GM18870 (cell line): Measurements from ENCODE around the gene CTAGE4.
"Not testable (repeated sequence)": the region's sequence is repeated elsewhere in the genome, so short reads cannot be mapped to it uniquely, and the experiment has no call there.

Source experiments
- ATAC-seq: cut with Tn5 transposase; IDR thresholded peaks from one replicate; pipeline ENCODE4 v1.9.1; 2021; ENCODE audit warnings: moderate library complexity; ENCODE audit not compliant: unreplicated experiment

The CTAGE4 gene

GRCh38 chr7:144183166-144183565, at the start of gene CTAGE4:
Gene CTAGE4 (plus strand): TSS chr7:144183466. CDS start chr7:144183504, 38 bp downstream.
- not testable (repeated sequence) for ATAC-seq

DNA sequence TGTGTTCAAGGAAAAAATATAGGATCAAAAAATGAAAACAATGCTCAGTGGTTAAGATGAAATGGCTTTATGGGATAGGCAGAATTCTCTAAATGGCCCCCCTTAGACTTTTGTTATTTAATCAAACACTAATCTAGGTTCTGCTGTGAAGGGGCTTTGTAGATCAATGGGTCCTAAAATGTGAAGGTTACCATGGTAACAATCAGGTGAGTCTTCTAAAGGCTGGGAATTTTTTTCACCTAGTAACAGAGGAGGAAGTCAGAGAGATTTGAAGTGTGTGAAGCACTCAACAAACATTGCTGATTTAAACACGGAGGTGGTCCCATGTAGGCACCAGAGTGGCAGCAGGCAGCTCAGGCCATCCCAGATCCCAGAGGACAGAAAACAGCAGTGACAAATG, 49.1 kb upstream of the CTAGE4 start:
- ATAC-seq, result no peak

GRCh38 chr7:144137501-144137900, 45.8 kb upstream of the CTAGE4 start:
- ATAC-seq, result no peak

DNA sequence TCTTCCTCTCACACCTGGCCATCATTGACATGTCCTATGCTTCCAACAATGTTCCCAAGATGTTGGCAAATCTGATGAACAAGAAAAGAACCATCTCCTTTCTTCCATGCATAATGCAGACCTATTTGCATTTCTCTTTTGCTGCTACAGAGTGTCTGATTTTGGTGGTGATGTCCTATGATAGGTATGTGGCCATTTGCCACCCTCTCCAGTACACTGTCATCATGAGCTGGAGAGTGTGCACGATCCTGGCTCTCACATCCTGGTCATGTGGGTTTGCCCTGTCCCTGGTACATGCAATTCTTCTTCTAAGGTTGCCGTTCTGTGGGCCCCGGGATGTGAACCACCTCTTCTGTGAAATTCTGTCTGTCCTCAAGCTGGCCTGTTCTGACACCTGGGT, 41.1 kb upstream of the CTAGE4 start:
- ATAC-seq, result no peak

- no peak for ATAC-seq
Observed at GRCh38 chr7:144144426-144144825, 38.8 kb upstream of the CTAGE4 start.

- no peak for ATAC-seq
Observed at GRCh38 chr7:144148224-144148827, 34.9 kb upstream of the CTAGE4 start.

GRCh38 chr7:144158861-144159260, 24.4 kb upstream of the CTAGE4 start:
- no peak for ATAC-seq

GRCh38 chr7:144164784-144165183, 18.5 kb upstream of the CTAGE4 start:
- no peak for ATAC-seq

GRCh38 chr7:144171594-144172350, 11.5 kb upstream of the CTAGE4 start:
- ATAC-seq, result not testable (repeated sequence)

DNA sequence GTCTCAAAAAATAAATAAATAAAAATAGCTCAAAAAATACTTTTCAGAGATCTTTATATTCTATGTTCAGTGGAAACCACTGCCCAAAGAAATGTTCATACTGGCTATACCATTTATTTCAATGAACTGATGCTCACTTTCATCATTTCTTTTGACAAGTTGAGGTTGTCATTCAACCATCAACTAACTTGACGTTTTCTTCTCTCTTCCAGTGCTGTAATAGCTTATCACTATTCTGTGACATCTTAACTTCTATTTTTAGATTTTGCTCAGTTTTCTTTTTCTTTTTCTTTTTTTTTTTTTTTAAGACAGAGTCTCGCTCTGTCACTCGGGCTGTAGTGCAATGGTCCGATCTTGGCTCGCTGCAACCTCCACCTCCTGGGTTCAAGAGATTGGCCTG, 8.7 kb upstream of the CTAGE4 start:
- ATAC-seq, result no peak

DNA sequence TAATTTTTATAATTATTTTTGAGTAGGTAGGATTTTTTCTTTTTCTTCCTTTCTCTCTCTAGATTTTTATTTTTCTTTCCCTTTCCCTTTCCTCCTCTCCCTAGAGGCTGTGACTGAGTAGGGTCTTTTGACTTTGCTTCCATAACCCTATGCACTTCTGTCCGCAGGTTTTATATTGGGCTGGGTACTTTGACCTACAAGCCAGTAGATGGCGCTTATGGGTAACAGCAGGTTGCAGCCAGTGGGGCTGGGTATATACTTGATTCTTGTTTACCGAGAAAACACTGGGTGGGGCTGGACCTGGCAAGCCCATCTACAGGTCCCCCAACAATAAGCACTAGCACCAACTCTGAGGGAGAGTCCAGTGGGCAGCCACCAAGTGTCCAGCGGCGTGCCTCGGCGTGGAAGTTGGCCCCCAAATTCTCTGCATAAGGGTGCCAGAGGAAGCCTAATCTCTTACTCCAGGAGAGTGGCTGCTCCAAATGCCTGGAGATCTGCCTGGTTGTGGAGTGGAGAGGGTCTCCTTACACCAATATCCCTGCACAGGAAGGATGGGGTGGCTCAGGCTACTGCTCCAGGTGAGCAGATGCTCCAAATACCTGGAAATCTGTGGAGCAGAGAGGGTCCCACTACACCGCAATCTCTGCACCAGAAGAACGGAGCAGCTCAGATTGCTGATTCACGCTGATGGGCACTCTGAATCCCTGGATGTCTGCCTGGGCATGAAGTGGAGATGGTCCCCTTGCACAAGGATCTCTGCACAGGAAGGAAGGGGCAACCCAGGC, 4.7 kb upstream of the CTAGE4 start:
- peak; percentile 98 for ATAC-seq

DNA sequence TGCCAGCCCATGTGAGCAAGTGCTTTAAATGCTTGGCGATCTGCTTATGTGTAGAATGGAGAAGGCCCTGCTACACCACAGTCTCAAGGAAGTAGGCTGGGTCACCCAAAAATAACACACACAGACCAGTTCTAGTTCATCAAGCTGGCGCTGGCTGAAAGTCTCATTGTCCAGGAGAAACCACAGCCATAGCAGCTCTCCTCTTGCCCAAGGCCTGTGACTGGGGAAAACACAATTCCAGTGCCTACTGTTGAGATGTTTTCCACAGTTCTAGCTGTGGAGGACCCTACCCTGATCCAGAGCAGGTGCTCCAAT, 4.1 kb upstream of the CTAGE4 start:
- not testable (repeated sequence) for ATAC-seq

DNA sequence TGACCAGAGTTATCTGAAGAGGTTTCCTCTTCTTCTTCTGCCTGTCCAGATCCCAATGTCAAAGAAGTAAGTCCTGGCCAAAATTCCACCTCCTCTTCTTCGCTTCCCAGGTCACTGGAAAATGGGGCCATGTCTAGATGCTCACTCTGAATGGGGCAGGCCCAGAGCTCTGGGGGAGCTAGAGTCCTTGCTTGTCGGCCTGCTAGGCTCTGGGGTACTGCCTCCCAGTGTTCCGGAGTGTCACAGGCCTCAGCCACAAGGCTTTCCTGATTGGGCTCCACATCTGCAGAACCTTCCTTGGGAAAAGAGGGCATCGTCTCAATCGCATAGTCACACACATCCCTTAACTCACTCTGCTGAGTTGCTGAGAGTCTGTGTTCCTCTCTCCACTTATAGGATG, 4.6 kb downstream of the CTAGE4 start:
- ATAC-seq, result not testable (repeated sequence)

DNA sequence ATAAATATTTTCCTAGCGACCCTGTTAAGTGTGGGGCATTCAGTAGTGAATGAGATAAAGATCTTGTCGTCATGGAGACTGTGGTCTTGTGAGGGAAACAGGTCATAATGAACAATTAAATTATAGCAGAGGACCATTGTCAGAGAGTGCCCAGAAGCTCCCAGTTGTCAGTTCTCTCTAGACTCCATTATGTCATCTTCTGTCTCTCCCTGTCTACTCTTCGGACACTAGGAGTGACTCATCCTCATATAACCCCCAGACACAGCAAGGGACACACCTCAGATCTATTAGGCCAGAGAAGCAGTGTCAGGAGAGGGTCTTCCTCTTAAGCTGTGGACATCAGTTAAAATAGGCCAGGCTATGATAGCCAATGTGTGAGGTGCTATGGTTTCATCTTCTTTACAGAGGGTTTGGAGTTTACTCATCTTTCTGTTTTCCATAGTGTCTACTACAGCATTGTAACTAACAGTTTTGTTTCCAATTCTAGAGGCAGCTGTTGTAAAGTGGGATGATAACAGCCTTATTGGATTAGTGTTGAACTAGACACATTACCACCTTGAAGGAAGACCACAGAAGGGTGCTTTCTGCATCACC, 5.4 kb downstream of the CTAGE4 start:
- not testable (repeated sequence) for ATAC-seq

- ATAC-seq, result not testable (repeated sequence)
Observed at GRCh38 chr7:144193782-144194181, 10.5 kb downstream of the CTAGE4 start.

GRCh38 chr7:144194453-144194852, 11.2 kb downstream of the CTAGE4 start:
- ATAC-seq, result not testable (repeated sequence)

DNA sequence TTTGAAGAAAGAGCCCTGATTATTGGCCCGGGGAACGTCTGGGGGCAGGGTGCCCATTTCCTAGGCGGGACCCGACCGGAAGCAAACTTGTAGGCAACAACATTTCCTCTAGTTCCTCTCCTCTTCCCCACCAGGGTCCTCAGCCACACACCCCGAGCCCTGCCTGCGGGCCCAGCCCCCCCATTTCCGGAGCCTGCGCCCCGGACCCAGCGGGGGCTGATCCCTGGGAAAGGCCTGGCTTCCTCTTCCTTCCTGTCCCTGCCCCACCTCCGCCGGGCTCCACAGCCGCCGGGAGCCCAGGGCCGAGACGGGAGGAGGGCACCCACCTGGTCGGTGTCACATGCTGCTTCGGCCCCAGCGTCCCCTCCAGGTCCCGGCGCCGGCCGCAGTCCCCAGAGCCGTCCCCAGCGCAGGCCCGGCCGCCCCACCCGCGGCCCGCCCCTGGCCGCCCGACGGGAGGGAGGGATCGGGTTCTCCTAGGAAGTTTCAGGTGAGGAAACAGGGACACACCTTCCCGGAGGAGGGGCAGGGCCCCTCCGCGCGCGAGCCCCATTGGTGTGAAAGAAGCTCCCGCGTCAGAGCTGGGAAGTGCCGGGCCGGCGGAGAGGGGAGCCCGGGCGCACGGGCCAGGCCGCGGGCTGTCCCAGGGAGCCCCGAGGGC, 12.1 kb downstream of the CTAGE4 start, which contains the start of gene ARHGEF35:
Gene ARHGEF35, minus strand, starts transcription at position 622 of the 661 bp plus-strand sequence. CDS start 7,450 bp downstream, outside the sequence.
- ATAC-seq, result peak; percentile 62

GRCh38 chr7:144198934-144199333, 15.7 kb downstream of the CTAGE4 start:
- not testable (repeated sequence) for ATAC-seq

GRCh38 chr7:144201978-144202377, 18.7 kb downstream of the CTAGE4 start:
- ATAC-seq, result peak; percentile 21

DNA sequence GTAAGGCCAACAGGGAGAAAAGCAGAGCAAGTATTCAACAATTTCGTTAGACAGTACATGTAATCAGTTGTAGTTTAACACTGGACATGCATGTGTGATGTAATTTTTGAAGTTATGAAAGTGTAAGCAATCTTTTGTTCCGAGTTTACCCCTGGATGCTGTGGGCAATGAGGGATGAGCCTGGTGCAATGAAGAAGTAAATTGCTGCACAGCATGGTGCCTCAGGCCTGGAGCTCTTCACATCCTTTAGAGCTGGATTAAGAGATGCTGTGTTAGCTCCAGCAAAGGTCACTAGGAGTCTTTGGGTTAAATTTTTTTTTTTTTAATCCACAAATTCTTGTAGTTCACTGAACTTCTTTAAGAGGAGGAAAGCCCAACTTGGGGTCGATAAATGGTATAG, 19.8 kb downstream of the CTAGE4 start:
- ATAC-seq, result not testable (repeated sequence)

DNA sequence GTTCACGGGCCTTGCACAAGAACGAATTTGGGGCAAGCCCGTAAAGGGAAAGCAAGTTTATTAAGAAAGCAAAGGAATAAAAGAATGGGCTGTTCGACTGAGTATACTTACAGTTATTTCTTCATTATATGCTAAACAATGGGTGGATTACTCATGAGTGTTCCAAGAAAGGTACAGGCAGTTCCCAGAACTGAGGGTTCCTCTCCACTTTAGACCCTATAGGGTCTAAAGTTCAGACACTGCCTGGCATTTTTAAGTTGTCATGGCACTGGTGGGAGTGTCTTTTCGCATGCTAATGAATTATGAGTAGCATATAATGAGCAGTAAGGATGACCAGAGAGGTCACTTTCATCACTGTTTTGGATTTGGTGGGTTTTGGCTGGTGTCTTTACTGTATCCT, 22.0 kb downstream of the CTAGE4 start:
- not testable (repeated sequence) for ATAC-seq
